ENCODE data around the gene REXO5.

The REXO5 gene

GRCh38 chr16:20846551-20846950 lies 40.2 kb downstream of the REXO5 start:
- no peak for ATAC-seq
- no peak for TF ChIP-seq ZC3H10 (CRISPR knock-in tag; IDR thresholded peaks at IDR 0.05)
- TF ChIP-seq GLIS3 (CRISPR knock-in tag; IDR thresholded peaks at IDR 0.05), result no peak
- TF ChIP-seq ZNF8 (CRISPR knock-in tag; IDR thresholded peaks at IDR 0.05), result no peak
- TF ChIP-seq RARB (CRISPR knock-in tag; IDR thresholded peaks at IDR 0.05), result no peak
- TF ChIP-seq PPARA (CRISPR knock-in tag; IDR thresholded peaks at IDR 0.05; ENCODE audit: borderline replicate concordance), result no peak
- no peak for TF ChIP-seq TOX (CRISPR knock-in tag; IDR thresholded peaks at IDR 0.05; ENCODE audit: borderline replicate concordance)
- TF ChIP-seq ZFP3 (CRISPR knock-in tag; IDR thresholded peaks at IDR 0.05), result no peak

DNA sequence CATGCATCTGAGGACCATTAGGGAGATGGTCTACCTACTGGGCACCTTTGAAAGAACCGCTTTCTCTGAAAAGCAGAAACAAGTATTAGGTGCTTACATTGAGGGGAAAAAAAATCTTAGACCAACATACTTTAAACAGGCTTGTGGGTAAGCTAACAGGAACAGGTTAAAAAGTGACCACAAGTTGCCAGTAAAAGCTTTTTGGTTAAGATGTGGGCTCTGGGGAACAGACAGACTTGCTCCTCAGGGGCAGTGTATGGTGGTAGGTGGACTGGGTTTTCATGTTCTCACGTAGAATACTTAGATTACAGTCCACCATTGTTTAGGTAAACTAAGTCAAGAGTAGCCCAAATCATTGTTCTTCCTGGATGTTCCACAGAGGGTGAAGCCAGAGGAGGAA lies 41.2 kb downstream of the REXO5 start:
- ATAC-seq, result no peak
- TF ChIP-seq GLIS3 (CRISPR knock-in tag; IDR thresholded peaks at IDR 0.05) (no peak), ZC3H10 (CRISPR knock-in tag; IDR thresholded peaks at IDR 0.05) (no peak), ZNF565 (CRISPR knock-in tag; conservative IDR thresholded peaks at IDR 0.05; ENCODE audit: low read depth) (no peak), ISL1 (CRISPR knock-in tag; IDR thresholded peaks at IDR 0.05) (no peak), ZFP30 (CRISPR knock-in tag; IDR thresholded peaks at IDR 0.05) (no peak), ZNF8 (CRISPR knock-in tag; IDR thresholded peaks at IDR 0.05) (no peak), PATZ1 (CRISPR knock-in tag; IDR thresholded peaks at IDR 0.05; ENCODE audit: borderline replicate concordance) (no peak), CSRNP3 (CRISPR knock-in tag; IDR thresholded peaks at IDR 0.05) (no peak), ZFP3 (CRISPR knock-in tag; IDR thresholded peaks at IDR 0.05) (no peak)

GRCh38 chr16:20849589-20850390 lies 43.5 kb downstream of the REXO5 start:
- TF ChIP-seq PPARA (CRISPR knock-in tag; IDR thresholded peaks at IDR 0.05; ENCODE audit: borderline replicate concordance), result no peak
- TF ChIP-seq ZFP3 (CRISPR knock-in tag; IDR thresholded peaks at IDR 0.05), result no peak
- no peak for TF ChIP-seq RARB (CRISPR knock-in tag; IDR thresholded peaks at IDR 0.05)
- TF ChIP-seq CSDC2 (CRISPR knock-in tag; IDR thresholded peaks at IDR 0.05), result no peak
- no peak for TF ChIP-seq CSRNP3 (CRISPR knock-in tag; IDR thresholded peaks at IDR 0.05)
- no peak for TF ChIP-seq ESRRG (CRISPR knock-in tag; IDR thresholded peaks at IDR 0.05)
- no peak for TF ChIP-seq TCF4 (CRISPR knock-in tag; IDR thresholded peaks at IDR 0.05; ENCODE audit: borderline replicate concordance)
- no peak for TF ChIP-seq ZC3H10 (CRISPR knock-in tag; IDR thresholded peaks at IDR 0.05)
- no peak for TF ChIP-seq BACH2 (CRISPR knock-in tag; IDR thresholded peaks at IDR 0.05; ENCODE audit: borderline replicate concordance)
- TF ChIP-seq TOX (CRISPR knock-in tag; IDR thresholded peaks at IDR 0.05; ENCODE audit: borderline replicate concordance), result no peak
- no peak for TF ChIP-seq ZNF70 (CRISPR knock-in tag; IDR thresholded peaks at IDR 0.05)
- no peak for TF ChIP-seq SNAI2 (CRISPR knock-in tag; IDR thresholded peaks at IDR 0.05)
- TF ChIP-seq, protein P1, sequence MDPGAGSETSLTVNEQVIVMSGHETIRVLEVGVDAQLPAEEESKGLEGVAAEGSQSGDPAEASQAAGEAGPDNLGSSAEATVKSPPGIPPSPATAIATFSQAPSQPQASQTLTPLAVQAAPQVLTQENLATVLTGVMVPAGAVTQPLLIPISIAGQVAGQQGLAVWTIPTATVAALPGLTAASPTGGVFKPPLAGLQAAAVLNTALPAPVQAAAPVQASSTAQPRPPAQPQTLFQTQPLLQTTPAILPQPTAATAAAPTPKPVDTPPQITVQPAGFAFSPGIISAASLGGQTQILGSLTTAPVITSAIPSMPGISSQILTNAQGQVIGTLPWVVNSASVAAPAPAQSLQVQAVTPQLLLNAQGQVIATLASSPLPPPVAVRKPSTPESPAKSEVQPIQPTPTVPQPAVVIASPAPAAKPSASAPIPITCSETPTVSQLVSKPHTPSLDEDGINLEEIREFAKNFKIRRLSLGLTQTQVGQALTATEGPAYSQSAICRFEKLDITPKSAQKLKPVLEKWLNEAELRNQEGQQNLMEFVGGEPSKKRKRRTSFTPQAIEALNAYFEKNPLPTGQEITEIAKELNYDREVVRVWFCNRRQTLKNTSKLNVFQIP (CRISPR knock-in tag; IDR thresholded peaks at IDR 0.05; ENCODE audit: borderline replicate concordance, low read depth), result no peak
- no peak for TF ChIP-seq ZFP30 (CRISPR knock-in tag; IDR thresholded peaks at IDR 0.05)
- TF ChIP-seq ZNF8 (CRISPR knock-in tag; IDR thresholded peaks at IDR 0.05), result no peak
- peak; percentile 66; the same call in 2 of the 3 replicates for ATAC-seq

DNA sequence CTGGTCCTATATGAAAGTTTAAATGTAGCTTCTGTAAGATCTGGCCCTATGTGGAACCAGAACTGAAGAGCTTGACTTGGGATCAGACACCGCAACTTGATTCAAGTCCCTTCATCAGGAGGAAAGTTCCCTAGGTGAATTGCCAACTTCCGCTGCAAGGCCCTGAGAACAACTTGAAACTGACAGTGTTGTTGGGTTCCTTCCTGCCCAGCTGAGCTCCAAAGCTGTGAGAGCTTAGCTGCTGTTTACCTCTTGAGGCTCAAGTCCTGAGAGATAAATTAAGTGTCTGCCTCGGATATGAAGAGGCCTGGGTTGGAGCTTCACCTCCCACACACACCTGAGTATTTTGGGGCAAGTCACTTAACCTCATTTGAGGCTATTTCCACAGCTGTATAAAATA lies 44.7 kb downstream of the REXO5 start:
- ATAC-seq, result no peak
- TF ChIP-seq ARNTL (CRISPR knock-in tag; IDR thresholded peaks at IDR 0.05; ENCODE audit: borderline replicate concordance, low read depth), result no peak

Measured in SK-N-SH treated with all-trans-retinoic acid at 6 μM for 48 hours (cell line).